K562 (cell line): ENCODE results near the gene IGF2BP1. TPM values are rescaled to one million over a fixed set of nuclear protein-coding genes. Genes with fewer than 3 reads are reported as not detected.
A peak's percentile ranks its signal among the peaks of the same experiment; 100 is the strongest.

ENCODE experiments used
- CBFB ChIP-seq: sonication (generic); formaldehyde crosslinking; IDR thresholded peaks from 2 replicates; pipeline ENCODE4 v1.4.0; 2020; ENCODE audit warnings: mild to moderate bottlenecking, missing genetic modification reagents
- MAFG ChIP-seq: fragments of 450-650 bp; conservative IDR thresholded peaks from 2 replicates; pipeline ENCODE4 v1.6.1; 2016; ENCODE audit warnings: missing genetic modification characterization, missing compliant biosample characterization
- MCM2 ChIP-seq: fragments of 450-650 bp; IDR thresholded peaks from 2 replicates; pipeline ENCODE4 v1.6.1; 2017; ENCODE audit warnings: low read depth, mild to moderate bottlenecking
- MYNN ChIP-seq, 2 experiments: sonication (generic); formaldehyde crosslinking in 1 of 2; IDR thresholded peaks; 2 replicates each; pipeline versions ENCODE4 v1.5.0 to v1.6.1; 2016 to 2020; ENCODE audit warnings: antibody characterized with exemption in 1 of 2, missing genetic modification reagents in 1 of 2
- TGIF2 ChIP-seq: sonication (generic); formaldehyde crosslinking; IDR thresholded peaks from 2 replicates; pipeline ENCODE4 v1.8.1; 2022; ENCODE audit warnings: mild to moderate bottlenecking, missing genetic modification reagents, moderate library complexity
- ZNF431 ChIP-seq: sonication (generic); formaldehyde crosslinking; IDR thresholded peaks from 2 replicates; pipeline ENCODE4 v1.8.0; 2022; ENCODE audit warnings: mild to moderate bottlenecking, missing genetic modification reagents
- polyA plus RNA-seq, 8 experiments: library from polyadenylated mRNA; depleted of rRNA in 4 of 8; stranded (reverse) in 5 of 8; unstranded in 3 of 8; fragments of >200 nt; fragmentation: Nextera tagmentation in 2 of 8; fragmentation: Illumina TruSeq in 1 of 8; extraction: Ambion mirVana in 2 of 8; extraction: Trizol in 1 of 8; gene quantifications; 2 replicates each; pipeline versions ENCODE4 v1.2.1 to v1.2.3, GENCODE V29; 2011 to 2014; ENCODE audit warnings: inconsistent platforms in 1 of 8, missing spikeins in 1 of 8
- total RNA-seq, 7 experiments: library from RNA; depleted of rRNA in 6 of 7; stranded (reverse); fragments of >200 nt in 6 of 7; fragmentation: Illumina TruSeq in 2 of 7; extraction: Trizol in 2 of 7; gene quantifications; 2 replicates each; pipeline versions ENCODE4 v1.2.1 to v1.2.3, GENCODE V29; 2011 to 2021; ENCODE audit warnings: low replicate concordance in 1 of 7
- TF ChIP-seq, protein P1 (sequence below): fragments of 450-650 bp; formaldehyde crosslinking; IDR thresholded peaks from 2 replicates; pipeline ENCODE4 v1.4.0; 2020; ENCODE audit warnings: mild to moderate bottlenecking, moderate library complexity
- TF ChIP-seq, protein P2 (sequence below), 2 experiments: fragments of 450-650 bp in 1 of 2; sonication (generic) in 1 of 2; formaldehyde crosslinking in 1 of 2; IDR thresholded peaks; 2 replicates each; pipeline versions ENCODE4 v1.7.1 to v1.9.0; 2016 to 2022; ENCODE audit warnings: inconsistent platforms in 1 of 2, mild to moderate bottlenecking in 1 of 2, missing genetic modification reagents in 1 of 2

The IGF2BP1 gene
- total and polyA plus RNA-seq, 9 of the 15 experiments (the other 6 are each of a cell fraction or from before 2014, with no cell fraction given), result 13.0 to 318 (median 53.6) TPM

DNA sequence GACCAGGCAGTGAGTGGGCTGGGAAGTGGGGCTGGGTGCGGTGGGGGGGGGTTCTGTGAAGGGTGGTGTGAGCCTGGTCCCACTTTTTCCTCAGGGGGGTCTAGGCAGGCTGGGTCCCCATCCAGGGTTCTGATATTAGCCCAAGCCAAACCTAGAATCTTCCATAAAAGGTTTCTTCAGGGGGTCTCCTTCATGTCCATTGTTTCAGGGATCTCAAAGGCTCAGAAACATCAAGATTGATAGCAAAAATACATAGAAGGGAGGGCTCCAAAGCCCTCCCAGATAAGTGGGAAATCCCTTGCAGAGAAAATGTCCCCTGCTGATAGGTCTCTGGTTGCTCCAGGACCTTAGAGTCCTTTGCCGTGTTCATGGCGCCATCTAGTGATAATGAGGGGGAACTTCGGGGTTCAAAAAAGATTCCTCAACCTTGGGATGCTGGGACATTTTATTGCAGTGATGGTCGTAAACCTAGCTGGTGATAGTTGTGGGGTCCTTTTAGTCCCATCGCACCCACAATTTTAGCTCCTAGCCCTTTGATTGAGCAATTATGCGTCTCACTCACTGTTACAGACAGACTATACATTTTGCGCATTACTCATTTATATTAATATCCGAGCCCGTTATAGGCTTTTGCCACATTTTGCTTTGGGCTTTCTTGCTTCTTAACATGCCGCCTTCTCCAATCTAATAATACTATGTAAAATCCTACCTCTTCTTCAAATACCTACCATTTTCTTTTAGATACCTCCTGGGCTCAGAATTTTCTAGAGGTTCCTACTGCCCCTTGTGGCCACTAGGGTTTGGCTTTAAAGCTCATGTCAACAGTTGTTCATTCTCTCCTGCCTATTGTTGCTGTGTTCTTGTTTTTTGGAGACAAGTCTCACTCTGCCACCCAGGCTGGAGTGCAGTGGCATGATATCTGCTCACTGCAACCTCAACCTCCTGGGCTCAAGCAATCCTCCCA is 35.1 kb downstream of the IGF2BP1 start (continued):
- TF ChIP-seq MYNN (IDR thresholded peaks at IDR 0.05) (0 out of 2 replicates have a peak, but pooled peaks have one; percentile 22), MYNN (CRISPR knock-in tag; IDR thresholded peaks at IDR 0.05) (no peak), CBFB (no peak), MCM2 (no peak), ZNF431 (CRISPR knock-in tag) (no peak), MAFG (tag) (no peak), TGIF2 (CRISPR knock-in tag) (no peak)
- TF ChIP-seq, protein P1, sequence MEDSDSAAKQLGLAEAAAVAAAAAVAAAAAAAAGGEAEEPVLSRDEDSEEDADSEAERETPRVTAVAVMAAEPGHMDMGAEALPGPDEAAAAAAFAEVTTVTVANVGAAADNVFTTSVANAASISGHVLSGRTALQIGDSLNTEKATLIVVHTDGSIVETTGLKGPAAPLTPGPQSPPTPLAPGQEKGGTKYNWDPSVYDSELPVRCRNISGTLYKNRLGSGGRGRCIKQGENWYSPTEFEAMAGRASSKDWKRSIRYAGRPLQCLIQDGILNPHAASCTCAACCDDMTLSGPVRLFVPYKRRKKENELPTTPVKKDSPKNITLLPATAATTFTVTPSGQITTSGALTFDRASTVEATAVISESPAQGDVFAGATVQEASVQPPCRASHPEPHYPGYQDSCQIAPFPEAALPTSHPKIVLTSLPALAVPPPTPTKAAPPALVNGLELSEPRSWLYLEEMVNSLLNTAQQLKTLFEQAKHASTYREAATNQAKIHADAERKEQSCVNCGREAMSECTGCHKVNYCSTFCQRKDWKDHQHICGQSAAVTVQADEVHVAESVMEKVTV, result peak; percentile 94
- TF ChIP-seq, protein P2, sequence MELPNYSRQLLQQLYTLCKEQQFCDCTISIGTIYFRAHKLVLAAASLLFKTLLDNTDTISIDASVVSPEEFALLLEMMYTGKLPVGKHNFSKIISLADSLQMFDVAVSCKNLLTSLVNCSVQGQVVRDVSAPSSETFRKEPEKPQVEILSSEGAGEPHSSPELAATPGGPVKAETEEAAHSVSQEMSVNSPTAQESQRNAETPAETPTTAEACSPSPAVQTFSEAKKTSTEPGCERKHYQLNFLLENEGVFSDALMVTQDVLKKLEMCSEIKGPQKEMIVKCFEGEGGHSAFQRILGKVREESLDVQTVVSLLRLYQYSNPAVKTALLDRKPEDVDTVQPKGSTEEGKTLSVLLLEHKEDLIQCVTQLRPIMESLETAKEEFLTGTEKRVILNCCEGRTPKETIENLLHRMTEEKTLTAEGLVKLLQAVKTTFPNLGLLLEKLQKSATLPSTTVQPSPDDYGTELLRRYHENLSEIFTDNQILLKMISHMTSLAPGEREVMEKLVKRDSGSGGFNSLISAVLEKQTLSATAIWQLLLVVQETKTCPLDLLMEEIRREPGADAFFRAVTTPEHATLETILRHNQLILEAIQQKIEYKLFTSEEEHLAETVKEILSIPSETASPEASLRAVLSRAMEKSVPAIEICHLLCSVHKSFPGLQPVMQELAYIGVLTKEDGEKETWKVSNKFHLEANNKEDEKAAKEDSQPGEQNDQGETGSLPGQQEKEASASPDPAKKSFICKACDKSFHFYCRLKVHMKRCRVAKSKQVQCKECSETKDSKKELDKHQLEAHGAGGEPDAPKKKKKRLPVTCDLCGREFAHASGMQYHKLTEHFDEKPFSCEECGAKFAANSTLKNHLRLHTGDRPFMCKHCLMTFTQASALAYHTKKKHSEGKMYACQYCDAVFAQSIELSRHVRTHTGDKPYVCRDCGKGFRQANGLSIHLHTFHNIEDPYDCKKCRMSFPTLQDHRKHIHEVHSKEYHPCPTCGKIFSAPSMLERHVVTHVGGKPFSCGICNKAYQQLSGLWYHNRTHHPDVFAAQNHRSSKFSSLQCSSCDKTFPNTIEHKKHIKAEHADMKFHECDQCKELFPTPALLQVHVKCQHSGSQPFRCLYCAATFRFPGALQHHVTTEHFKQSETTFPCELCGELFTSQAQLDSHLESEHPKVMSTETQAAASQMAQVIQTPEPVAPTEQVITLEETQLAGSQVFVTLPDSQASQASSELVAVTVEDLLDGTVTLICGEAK (IDR thresholded peaks at IDR 0.05), result no peak
- TF ChIP-seq, protein P2 (CRISPR knock-in tag; IDR thresholded peaks at IDR 0.05), result no peak
